Adrenal gland (tissue), 12 donors: Measurements from ENCODE around the gene S1PR2. TPM values are rescaled to one million over a fixed set of nuclear protein-coding genes. Genes with fewer than 3 reads are reported as not detected.
"Not testable (repeated sequence)": the region's sequence is repeated elsewhere in the genome, so short reads cannot be mapped to it uniquely, and the experiment has no call there.

ENCODE experiments used
- DNase-seq, 7 donors: peaks; one replicate each; pipeline ENCODE4 v3.0.0-alpha.2; 2019 to 2020
- H3K27ac ChIP-seq, 5 donors: fragments of 200-600 bp; sonication (generic) in 4 of 5; 1 replicate in 3 of 5; 2 replicates in 2 of 5; pipeline versions ENCODE4 v1.5.1 to v1.8.0; 2016 to 2020; ENCODE audit warnings: mild to moderate bottlenecking in 1 of 5
- H3K27me3 ChIP-seq: fragments of 200-600 bp; 2 replicates; pipeline ENCODE4 v1.8.0; 2021
- H3K36me3 ChIP-seq, 2 donors: fragments of 200-600 bp; replicated peaks in 1 of 2; 1 replicate in 1 of 2; 2 replicates in 1 of 2; pipeline versions ENCODE4 v1.5.1 to v1.8.0; 2018 to 2022
- H3K4me1 ChIP-seq, 2 donors: fragments of 200-600 bp; replicated peaks in 1 of 2; 1 replicate in 1 of 2; 2 replicates in 1 of 2; pipeline versions ENCODE4 v1.5.1 to v1.8.0; 2018 to 2021
- H3K4me3 ChIP-seq, 4 donors: fragments of 200-600 bp; sonication (generic) in 3 of 4; one replicate each; pipeline ENCODE4 v1.5.1; 2016 to 2018
- H3K9me3 ChIP-seq, 3 donors: fragments of 200-600 bp; sonication (generic) in 1 of 3; replicated peaks in 1 of 3; 1 replicate in 2 of 3; 2 replicates in 1 of 3; pipeline versions ENCODE4 v1.5.1 to v1.8.0; 2016 to 2021
- POLR2A ChIP-seq, 2 donors: fragments of 450-650 bp; IDR thresholded peaks; one replicate each; pipeline ENCODE4 v1.6.1; 2017; ENCODE audit warnings: antibody characterized with exemption in 2 of 2, mild to moderate bottlenecking in 2 of 2, moderate library complexity in 1 of 2
- WGBS, 4 donors: extraction: QIAGEN DNeasy Blood & Tissue Kit in 2 of 4; methylation state at CpG; one replicate each; pipeline versions ENCODE4 v1.1.5 to v1.1.7; 2013 to 2017; 5-methylcytosine and 5-hydroxymethylcytosine counted together
- intact Hi-C, 2 donors: fragments of 100-400 bp; cut with DNase I; formaldehyde crosslinking; loops; one replicate each; pipeline versions ENCODE4 v1.14.1 to v1.15.0; 2022 to 2023
- polyA plus RNA-seq, 3 donors: library from polyadenylated mRNA; stranded (reverse); fragments of 200-250 nt in 2 of 3; fragments of 350-450 nt in 1 of 3; fragmentation: Illumina TruSeq in 1 of 3; extraction: RNeasy Lipid Tissue Mini Kit (QIAGEN cat#74804) in 1 of 3; gene quantifications; one replicate each; pipeline ENCODE4 v1.2.3, GENCODE V29; 2013 to 2014
- total RNA-seq, 9 donors: library from RNA; depleted of rRNA in 4 of 9; stranded (reverse); fragments of >200 nt in 4 of 9; fragments of 120-200 nt in 1 of 9; fragmentation: NEBNext Ultra II Directional in 1 of 9; extraction: Animal tissue kit (Norgen Biotek cat#: 25700) in 1 of 9; gene quantifications; one replicate each; pipeline versions ENCODE4 v1.1.0 to v1.2.4, GENCODE V29; 2013 to 2023
- TF ChIP-seq, protein P1 (sequence below), 6 experiments: fragments of 450-650 bp in 4 of 6; fragments of 200-600 bp in 2 of 6; sonication (generic) in 1 of 6; IDR thresholded peaks; 1 replicate in 5 of 6; 2 replicates in 1 of 6; pipeline versions ENCODE4 v1.5.1 to v1.8.0; 2016 to 2021; ENCODE audit warnings: antibody characterized with exemption in 6 of 6, mild to moderate bottlenecking in 2 of 6, moderate library complexity in 1 of 6
- donor health status: healthy with polysubstance abuse.
- donor health status: Bipolar disorder and iron deficiency.
- donor health status: DM: yes; HTN: yes; CAD: no.
- donor health status: DM: no; HTN: no; CAD: no.
- donor health status: DM: no; HTN: no; CAD: no.
- donor health status: DM: yes; HTN: yes; CAD: no.

Gene S1PR2
- total and polyA plus RNA-seq, 12 donors, result 1.6 to 9.5 (median 5.0) TPM

DNA sequence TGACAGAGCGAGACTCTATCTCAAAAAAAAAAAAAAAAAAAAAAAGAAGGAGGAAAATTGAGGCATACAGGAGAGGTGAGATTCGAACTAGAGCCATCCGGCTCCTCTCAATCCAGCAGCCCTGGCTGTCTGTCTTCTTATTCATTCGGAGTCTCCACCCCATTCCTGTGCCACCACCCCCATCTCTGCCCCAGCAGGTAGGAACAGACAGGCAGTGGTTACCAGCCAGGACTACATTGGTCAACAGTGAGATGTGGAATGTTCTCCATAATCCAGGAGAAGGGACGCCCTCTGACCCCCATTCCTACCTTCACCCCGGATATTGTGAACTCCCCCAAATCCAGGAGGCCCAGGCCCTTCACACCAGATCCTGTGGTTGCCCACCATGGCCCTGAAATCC is 6.6 kb upstream of the S1PR2 start:
- Histone ChIP-seq H3K9me3 (no peaks in the 10 kb centered on the region), H3K27me3 (no peaks in the 10 kb centered on the region), H3K36me3 (no peaks in the 10 kb centered on the region), H3K4me1 (peaks cover 0 to 5% of the 10 kb centered on the region in 2 donors), H3K27ac (peak overlapping the region in 2 of 5 donors; percentile 44 to 65), H3K4me3 (no peak overlapping the region)
- DNase-seq, result no peak
- TF ChIP-seq POLR2A (IDR thresholded peaks at IDR 0.05), result no peak
- TF ChIP-seq, protein P1, sequence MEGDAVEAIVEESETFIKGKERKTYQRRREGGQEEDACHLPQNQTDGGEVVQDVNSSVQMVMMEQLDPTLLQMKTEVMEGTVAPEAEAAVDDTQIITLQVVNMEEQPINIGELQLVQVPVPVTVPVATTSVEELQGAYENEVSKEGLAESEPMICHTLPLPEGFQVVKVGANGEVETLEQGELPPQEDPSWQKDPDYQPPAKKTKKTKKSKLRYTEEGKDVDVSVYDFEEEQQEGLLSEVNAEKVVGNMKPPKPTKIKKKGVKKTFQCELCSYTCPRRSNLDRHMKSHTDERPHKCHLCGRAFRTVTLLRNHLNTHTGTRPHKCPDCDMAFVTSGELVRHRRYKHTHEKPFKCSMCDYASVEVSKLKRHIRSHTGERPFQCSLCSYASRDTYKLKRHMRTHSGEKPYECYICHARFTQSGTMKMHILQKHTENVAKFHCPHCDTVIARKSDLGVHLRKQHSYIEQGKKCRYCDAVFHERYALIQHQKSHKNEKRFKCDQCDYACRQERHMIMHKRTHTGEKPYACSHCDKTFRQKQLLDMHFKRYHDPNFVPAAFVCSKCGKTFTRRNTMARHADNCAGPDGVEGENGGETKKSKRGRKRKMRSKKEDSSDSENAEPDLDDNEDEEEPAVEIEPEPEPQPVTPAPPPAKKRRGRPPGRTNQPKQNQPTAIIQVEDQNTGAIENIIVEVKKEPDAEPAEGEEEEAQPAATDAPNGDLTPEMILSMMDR (IDR thresholded peaks at IDR 0.05), result no peak
- WGBS, 4 donors, result 83 to 91% (median 85%) methylated on average over 5 to 6 of the region's 6 CpGs
- intact Hi-C loops, result no loop called here

- H3K9me3 ChIP-seq, intact Hi-C loops, DNase-seq, H3K27me3 ChIP-seq, H3K4me3 ChIP-seq, H3K36me3 ChIP-seq: not testable (repeated sequence)
- Histone ChIP-seq H3K27ac (peak overlapping the region in 4 of 5 donors; percentile 26 to 91 (median 66)), H3K4me1 (peaks cover 0 to 17% of the 10 kb centered on the region in 2 donors)
- WGBS, 4 donors, result 87 to 98% (median 91%) methylated on average over 7 of the region's 7 CpGs
These were observed 4.3 kb upstream of the S1PR2 start for GRCh38 chr19:10235409-10235808.

DNA sequence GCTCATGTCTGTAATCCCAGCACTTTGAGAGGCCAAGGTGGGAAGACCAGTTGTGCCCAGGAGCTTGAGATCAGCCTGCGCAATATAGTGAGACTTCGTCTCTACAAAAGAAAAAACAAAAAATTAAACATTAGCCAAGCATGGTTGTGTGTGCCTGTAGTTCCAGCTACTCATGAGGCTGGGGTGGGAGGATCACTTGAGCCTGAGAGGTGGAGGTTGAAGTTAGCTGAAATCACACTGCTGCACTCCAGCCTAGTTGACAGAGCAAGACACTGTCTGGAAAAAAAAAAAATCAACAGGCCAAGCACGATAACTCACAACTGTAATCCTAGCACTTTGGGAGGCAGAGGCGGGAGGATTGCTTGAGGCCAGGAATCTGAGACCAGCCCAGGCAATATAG is 3.9 kb upstream of the S1PR2 start:
- DNase-seq, result no peak
- Histone ChIP-seq H3K4me1 (peaks cover 4 to 20% of the 10 kb centered on the region in 2 donors), H3K27ac (peak overlapping the region in 1 of 5 donors; percentile 80), H3K9me3 (no peaks in the 10 kb centered on the region), H3K27me3 (no peaks in the 10 kb centered on the region), H3K36me3 (no peaks in the 10 kb centered on the region), H3K4me3 (no peak overlapping the region)
- no peak for TF ChIP-seq POLR2A (IDR thresholded peaks at IDR 0.05)
- TF ChIP-seq, protein P1 (IDR thresholded peaks at IDR 0.05), result no peak
- intact Hi-C loops, result no loop called here
- WGBS, 4 donors, result 76 to 89% (median 85%) methylated on average over 4 of the region's 4 CpGs

GRCh38 chr19:10233946-10234345 is 2.8 kb upstream of the S1PR2 start:
- Histone ChIP-seq H3K36me3 (no peaks in the 10 kb centered on the region), H3K4me1 (peaks cover 7 to 27% of the 10 kb centered on the region in 2 donors), H3K9me3 (no peaks in the 10 kb centered on the region), H3K27me3 (no peaks in the 10 kb centered on the region), H3K27ac (no peak overlapping the region), H3K4me3 (no peak overlapping the region)
- no peak for DNase-seq
- intact Hi-C loops, result loop anchor here in 1 of 2 donors (5.0 kb wide), 1 partner anchor 42 kb away; the partner anchor contains the start of gene DNMT1
- WGBS, 4 donors, result 71 to 78% (median 73%) methylated on average over 3 to 4 of the region's 4 CpGs
- no peak for TF ChIP-seq POLR2A (IDR thresholded peaks at IDR 0.05)
- TF ChIP-seq, protein P1 (IDR thresholded peaks at IDR 0.05), result no peak

- intact Hi-C loops, result loop anchor here in 1 of 2 donors (5.0 kb wide), 1 partner anchor 39 kb away; the partner anchor contains the start of gene DNMT1
- peak overlapping the region in 3 of 5 donors; percentile 85 to 88 (median 86) for H3K27ac ChIP-seq
These were observed 589 bp upstream of the S1PR2 start for GRCh38 chr19:10231612-10232228.

More at GRCh38 chr19:10231612-10232228, 589 bp upstream of the S1PR2 start:
- Histone ChIP-seq H3K4me1 (peaks cover 7 to 32% of the 10 kb centered on the region in 2 donors), H3K4me3 (peak overlapping the region in 2 of 4 donors; percentile 70 to 75), H3K27me3 (no peaks in the 10 kb centered on the region), H3K9me3 (no peaks in the 10 kb centered on the region), H3K36me3 (no peaks in the 10 kb centered on the region)
- TF ChIP-seq POLR2A (IDR thresholded peaks at IDR 0.05), result no peak
- TF ChIP-seq, protein P1 (IDR thresholded peaks at IDR 0.05), result no peak
- WGBS, 4 donors, result 70 to 80% (median 74%) methylated on average over 7 to 8 of the region's 8 CpGs
- no peak for DNase-seq
